Stimulated activated CD8-positive, alpha-beta memory T cell treated with anti-CD3 and anti-CD28 coated beads, Interleukin-2, amount 100 ng/mL, for 48 hours (primary cell): Measurements from ENCODE around the gene OR51E2.
"Not testable (repeated sequence)": the region's sequence is repeated elsewhere in the genome, so short reads cannot be mapped to it uniquely, and the experiment has no call there.

Experiments
- DNase-seq, 2 donors: peaks; one replicate each; pipeline ENCODE4 v3.0.0-alpha.2; 2020; ENCODE audit warnings: low read depth in 2 of 2

The OR51E2 gene, protein sequence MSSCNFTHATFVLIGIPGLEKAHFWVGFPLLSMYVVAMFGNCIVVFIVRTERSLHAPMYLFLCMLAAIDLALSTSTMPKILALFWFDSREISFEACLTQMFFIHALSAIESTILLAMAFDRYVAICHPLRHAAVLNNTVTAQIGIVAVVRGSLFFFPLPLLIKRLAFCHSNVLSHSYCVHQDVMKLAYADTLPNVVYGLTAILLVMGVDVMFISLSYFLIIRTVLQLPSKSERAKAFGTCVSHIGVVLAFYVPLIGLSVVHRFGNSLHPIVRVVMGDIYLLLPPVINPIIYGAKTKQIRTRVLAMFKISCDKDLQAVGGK

DNA sequence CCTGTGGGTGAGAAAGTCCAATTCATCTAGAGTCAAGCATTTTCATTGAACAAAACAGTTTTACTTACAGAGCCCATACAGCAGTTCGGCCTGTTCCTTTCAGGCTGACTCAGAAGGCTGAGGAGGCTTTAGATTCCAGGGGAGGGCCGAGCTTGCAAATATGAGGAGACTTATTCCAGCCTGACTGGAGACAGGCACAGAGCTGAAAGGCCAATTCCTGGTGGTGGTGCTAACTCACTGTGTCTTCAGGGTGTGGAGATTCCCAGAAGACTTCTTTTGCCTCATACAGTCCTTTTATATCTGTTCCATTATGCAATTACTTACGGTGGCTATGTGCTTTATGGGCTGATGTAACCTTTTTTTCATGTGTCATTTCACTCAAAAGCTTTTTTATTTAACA, at the start of gene OR51E2:
TSS of gene OR51E2 (minus strand) at position 269 of the 400 bp plus-strand sequence. CDS start 15,142 bp downstream, outside the sequence.
- no peak for DNase-seq

DNA sequence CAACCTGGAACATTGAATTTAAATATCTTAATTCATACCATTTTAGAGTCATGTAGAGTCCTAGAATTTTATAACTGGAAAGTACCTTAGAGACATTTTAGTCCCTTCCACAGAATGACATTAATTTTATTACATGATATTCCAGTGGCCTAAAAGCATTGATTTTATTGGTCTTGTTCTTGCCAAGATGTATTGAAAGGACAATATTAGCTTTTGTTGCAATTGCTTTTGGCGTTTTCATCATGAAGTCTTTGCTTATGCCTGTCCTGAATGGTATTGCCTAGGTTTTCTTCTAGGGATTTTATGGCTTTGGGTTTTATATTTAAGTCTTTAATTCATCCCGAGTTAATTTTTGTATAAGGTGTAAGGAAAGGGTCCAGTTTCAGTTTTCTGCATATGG, 43.1 kb upstream of the OR51E2 start:
- no peak for DNase-seq

DNA sequence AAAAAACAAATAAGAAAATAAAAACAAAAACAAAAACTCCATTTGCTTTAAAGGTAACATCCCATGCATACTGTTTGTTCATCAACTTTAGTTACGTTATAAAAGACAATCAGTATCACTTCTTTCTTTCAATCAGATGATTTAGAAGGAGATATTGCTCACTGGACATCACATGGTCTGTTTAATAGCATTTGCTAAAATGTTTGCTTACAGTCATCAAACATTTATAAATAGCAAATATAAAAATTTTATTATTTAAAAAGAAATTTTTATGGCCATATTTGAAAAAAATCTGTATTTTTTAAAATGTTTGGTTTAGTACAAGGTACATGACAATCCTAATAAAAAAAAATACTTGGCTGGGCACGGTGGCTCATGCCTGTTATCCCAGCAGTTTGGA, 29.5 kb upstream of the OR51E2 start:
- DNase-seq, result no peak

DNA sequence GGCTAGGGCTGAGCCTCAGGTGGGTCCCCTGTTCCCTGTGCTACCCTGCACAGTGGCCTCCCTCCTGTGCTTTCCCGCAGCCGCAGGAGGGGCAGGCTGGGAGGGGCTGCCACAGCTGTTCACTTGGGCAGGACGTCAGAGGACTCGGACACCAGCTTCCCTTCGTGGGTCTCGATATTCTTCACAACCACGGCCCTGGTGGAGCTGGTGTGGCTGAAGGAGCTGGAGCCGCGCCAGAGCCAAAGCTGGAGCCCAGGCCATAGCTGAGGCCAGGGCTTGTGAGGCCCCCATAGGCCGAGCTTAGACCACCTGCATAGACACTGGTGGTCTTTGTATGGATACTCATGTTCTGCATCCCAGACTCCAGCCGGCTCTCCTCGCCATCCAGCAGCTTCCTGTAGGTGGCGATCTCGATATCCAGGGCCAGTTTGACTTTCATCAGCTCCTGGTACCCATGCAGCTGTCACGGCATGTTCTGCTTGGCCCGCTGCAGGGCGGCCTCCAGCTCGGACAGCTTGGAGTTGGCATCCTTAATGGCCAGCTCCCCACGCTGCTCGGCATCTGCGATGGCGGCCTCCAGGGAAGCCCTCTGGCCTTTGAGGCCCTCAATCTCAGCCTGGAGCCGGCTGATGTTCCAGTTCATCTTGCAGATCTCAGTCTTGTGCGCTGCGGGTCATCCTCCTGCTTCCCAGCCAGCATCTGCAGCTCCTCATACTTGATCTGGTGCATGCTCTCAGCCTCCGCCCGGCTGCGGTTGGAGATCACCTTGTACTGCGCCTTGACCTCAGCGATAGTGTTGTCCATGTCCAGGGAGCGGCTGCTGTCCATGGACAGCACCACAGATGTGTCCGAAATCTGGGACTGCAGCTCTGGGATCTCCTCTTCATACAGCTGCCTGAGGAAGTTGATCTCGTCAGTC, 25.2 kb upstream of the OR51E2 start:
- DNase-seq, result not testable (repeated sequence)

DNA sequence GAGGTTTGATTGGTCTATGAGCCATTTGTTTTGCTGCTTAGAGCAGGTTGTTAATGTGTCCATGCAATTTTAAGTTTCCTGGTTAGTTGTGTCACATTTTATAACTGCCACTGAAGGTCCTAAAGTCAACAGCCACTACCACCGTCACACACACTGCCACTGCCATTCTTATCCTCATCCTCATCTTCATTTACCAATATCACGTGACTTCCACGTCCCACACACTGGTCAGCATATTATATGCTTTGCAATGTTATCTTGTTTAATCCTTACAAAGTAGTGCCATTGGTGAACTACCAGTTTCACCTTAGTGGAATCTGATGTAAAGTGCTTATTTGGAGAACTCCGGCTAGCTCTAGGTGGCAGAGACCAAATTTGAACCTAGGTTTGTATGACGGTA, 16.6 kb upstream of the OR51E2 start:
- no peak for DNase-seq

DNA sequence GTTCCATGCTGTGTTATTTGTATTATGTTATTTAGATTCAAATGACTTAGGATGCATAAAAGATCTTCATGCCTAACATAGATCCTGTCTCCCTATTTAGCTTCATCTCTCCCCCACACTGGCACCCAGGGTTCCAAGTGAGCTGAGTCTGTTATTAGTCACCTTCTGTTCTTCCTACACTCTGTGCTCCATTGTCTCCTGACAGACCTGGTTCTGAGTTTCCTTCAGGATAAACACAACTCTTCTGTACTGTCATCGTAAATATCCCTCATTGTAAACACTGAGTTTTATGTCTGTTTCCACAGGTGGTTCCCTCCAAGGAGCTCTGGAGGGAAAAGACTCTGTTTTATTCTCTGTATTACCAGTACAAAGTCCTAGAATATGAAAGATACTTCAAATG, 15.6 kb upstream of the OR51E2 start:
- no peak for DNase-seq

DNA sequence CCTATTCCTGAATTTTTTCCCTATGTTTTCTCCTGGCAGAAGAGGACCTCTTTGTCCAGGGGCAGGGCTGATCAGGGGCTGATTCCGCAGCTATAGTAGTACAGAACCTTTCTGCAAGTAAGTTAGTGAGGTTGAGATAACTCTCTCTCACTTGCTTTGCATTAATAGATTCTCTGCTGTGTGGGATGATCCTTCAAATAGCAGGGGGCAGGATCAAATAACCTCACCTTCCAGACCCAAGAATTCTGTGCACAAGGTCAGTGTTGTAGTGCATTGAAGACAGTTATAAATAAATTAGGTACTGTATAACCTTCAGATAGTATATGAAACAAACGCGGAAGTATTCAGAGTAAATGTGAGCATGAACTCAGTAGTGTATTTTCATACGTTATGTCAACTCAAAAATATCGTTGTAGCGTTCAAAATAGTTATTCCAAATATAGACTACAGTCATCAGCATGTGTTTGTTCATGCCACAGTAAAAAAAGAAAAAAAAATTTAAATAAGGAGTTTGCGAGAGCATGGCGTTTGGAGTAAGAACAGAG, 7.2 kb upstream of the OR51E2 start:
- no peak for DNase-seq

DNA sequence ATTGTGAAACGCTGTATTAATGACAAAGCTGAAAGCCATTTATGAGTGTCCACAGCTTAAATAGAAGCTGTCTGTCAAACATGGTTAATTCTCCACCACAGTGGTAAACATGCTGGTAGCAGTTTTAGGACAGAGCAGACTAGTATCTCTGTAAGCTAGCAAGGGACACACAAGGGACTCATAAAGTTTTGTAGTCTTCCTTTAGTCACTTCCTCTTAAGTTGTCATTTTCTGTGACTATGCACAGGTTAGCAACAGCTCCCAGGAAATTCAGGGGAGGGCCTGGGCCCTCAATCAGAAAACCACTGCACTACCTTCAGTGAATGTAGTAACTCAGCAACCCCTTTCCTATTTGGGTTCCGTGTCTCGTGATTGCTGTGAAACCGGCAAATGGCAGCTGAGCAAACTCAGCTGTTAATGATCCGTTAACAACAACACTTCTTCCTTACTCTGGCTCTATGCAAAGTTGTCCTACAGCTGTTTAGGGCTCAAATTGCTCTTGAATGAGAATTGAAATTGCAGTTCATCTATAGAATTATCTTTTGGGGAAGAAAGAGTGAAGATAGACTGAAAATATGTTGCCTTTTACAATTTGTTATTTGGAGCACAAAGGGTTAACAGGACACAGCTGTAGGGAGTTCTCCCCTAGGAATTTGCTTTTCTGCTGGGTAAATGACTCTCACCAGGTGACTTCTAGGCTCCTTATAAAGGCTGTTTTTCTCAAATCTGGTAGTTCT, 6.6 kb upstream of the OR51E2 start, which contains the start of gene MMP26:
TSS of gene MMP26 (plus strand) at position 731 of the 736 bp plus-strand sequence.
- no peak for DNase-seq

DNA sequence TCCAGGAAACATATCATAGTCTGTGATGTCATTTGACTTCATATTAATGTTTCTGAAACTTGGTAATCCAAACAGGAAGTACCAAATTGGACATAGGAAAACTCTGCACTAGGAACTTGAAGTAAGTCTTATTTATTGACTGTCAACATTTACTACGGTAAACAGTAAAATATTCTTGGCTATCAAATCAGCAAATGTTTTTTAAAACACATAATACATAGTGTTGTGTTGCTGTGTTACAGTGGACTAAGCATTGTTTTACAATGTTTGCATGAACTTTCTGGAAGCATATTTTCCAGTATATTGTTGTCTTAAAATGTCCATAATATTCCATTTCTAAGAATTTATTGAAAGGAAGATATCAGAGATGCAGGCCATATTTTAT, 2.8 kb upstream of the OR51E2 start:
- DNase-seq, result no peak

DNA sequence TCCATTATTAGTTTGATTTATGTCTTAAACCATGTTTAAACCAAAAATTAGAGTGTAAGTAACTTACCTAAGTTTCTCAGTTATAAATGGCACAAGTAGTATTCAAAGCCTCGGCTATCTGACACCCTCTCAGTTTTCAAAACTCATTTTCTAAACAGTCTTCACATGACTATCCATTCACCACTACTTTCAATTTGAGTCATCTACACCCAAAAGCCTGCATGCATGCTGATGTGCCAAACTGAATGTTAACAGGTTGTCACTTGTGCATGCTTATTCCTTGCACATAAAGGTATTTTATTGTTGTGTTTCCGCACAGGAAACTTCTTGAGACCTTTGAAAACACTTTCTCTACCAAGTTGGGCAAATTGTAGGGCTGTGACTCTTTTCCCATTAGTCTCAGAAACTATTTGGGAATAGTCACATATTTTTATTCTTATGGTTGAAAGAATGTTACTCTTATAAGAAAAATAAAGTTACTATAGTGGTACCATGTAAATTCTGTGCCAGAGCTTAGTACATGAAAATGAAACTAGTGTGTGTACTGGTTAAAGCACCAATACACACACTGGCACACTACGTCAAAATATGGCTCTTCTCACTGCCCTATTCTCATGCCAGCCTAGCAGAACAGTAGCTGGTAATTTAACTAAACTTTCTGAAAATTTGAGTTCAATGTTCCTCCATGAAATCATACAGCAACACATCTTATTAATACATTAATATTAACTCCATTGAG, 2.2 kb upstream of the OR51E2 start:
- no peak for DNase-seq

DNA sequence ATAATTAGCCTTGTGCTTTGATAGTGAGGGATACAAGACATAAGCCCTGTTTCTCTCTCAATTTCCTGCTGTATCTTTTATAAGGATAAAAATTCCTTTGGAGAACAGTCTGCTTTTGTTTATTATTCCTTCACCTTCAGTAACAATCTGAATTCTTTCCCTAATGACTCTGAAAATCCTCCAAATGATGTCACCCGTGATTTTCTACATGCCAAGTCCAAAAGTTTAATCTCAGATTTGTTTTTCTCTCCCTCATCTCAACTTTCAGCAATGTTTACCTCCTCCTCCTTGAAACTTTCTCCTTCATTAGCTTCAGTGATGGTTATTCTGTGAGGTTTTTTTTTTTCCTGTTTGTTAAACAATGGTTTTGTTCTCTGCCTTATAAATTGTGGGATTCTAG, 2.2 kb downstream of the OR51E2 start:
- DNase-seq, result no peak

DNA sequence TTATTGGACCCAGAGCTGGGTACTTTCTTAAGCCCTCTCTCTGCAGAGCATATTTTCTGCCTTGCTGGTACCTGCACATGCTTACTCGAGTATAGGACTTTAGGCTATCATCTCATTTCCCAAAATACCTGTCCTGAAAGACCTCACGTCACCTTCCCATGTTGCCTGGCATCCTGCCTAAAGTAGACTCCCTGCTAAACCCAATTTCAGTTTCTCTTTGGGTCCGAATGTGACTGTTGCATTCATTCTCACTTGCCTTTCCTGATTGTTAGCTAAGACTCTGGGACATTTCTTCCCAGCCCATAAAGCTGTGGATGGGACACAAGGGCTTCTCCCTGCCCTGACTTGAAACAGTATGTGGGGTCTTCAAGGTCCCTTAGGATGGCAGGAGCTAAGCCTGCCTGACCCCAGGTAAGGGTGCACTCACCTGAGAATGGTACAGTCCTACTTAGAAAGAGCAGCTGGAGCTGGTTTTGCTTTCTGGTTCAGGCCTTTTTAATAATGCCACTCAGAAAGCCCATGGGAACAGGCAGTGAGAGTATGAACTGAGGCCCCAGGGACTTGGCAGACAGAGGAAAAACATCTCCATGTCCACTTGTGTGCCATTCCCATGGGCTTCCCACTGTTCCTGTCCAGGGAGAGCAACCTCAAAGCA, 12.9 kb downstream of the OR51E2 start:
- no peak for DNase-seq

DNA sequence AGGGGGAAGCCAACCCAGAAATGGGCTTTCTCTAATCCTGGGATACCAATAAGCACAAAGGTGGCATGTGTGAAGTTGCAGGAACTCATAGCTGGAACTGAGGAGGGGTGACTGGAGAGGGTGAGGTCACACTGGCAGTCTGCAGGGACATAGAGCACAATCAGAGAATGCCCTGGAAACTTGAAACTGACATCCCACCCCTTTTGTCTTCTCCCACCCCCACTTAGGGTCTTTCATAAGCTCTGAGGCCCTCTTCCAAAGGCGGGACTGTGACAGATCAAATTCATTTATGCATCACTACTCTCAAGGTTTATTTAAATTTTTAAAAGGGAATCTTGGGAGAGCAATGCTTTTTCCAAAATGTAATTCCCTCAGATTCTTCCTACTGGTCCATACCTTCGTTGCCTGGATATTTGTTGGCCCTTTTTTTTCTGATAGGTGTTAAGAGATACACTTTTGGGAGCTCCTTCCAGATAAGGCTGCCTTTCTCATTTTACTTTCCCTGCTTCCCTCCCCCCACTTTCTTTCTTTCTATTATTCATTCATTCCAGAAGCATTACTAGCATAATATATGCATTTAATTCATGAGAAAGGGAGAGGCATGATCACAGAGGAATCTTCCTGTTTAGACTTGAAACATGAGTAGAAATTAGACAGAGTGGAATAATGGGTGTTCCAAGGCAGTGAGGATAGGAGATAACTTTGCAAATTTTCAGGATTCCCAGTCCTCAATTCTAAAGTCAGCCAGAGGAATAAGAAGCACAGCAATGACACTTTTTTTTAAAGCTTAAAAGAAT, 14.8 kb downstream of the OR51E2 start:
- DNase-seq, result no peak

DNA sequence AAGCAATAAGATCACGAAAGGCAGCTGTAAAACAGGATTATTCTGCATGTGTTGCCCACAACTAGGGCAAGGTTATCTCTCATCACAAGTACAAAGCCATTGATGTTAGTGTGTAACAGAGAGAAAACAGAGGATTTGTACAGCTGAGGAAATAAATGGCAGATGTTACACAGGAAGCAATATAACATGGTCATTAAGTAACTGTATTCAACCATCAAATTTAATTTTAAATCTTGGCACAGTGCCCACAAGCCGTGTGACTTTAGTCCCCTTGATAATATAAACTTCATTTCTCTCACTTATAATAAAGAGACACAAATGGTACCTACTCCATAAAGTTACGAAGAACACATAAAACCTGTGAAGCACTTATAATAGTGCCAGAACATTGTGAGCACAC, 17.3 kb downstream of the OR51E2 start:
- no peak for DNase-seq

DNA sequence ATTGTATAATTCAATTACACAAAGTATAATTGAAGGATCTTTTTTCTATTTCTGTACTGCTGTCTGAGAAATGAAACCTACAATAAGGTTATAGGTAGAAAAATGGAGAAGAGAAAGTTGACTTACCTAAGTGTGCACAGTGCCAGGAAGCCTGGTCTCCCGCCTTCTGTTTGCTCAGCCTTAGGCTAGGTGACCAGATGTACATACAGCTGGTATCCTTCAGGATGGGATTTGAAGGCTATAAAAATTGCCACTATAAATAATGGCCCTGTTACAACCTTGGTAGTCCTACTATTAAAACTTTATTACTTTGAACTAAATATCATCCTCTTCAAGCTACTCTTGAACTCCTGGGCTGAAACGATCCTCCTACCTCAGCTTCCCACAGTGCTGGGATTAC, 19.7 kb downstream of the OR51E2 start:
- no peak for DNase-seq

DNA sequence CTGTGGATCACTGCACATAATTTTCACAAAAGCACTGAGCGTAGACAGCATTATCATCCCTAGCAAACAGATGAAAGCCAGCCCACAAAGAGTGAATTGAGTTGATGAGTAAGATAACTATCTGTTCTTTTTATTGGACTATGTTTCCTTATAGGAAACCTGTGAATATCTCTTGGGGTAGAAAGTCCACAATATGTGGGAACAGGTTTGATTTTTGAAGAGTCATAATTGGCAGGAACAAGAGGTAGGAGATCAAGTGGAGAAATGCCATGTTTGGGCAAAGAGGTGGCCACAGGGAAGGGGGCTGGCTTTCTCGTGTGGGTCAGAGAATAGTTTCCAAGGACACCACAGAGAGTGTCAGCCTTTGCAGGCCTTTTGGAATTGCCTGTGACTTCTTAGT, 23.9 kb downstream of the OR51E2 start:
- no peak for DNase-seq

DNA sequence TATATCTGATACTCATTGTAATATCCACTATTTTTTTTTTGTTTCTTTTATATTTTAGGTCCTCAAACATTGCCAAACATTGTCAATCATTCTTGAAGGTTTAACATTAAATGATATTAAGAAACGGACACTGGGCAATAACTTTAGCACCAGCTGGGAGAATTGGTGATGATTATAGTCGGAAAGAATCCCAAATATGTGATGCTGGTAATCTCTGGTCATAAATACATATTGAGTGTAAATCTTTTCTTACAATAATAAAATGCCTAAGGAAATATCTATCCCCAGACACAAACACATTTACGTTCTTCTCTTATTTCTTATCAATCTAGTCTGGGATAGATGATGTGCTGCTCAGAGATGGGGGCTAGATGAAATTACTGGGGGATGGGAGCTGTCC, 25.2 kb downstream of the OR51E2 start:
- DNase-seq, result no peak

DNA sequence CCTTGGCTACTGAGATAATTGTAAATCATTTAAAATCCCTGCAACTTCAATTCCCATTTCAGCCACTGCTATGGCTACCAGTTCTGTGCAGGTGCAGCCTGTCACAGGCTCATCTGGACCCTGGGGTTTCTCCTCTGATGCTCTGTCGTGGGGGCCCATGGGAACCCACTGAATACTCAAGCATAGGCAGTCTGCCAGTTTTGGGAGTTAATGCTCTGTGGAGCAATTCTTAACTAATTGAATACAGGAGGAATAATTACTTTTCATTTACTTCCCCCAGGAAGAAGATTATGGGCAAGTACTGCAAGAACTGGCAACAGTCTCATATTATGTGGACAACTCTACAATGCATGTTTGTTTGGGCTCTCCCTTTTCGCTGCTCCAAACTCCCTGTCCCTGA, 25.9 kb downstream of the OR51E2 start:
- DNase-seq, result no peak

DNA sequence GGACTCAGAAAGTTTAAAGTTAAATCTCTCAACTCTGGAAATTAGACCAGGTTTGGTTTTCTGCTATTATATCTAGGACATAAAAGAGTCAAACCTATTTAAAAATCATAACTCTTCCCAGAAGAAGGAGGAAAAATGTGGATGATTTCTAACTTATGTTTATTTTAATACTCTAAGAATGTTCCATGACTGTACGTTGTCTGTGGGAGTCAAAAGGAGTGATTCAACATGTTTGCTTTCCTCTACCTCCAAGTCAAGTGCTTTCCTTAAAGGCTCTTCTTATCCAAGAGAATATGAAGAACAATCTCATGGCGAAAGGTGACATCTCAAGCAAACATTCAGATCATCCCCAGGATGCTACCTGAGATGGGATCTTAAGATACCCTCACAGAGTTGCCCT, 32.2 kb downstream of the OR51E2 start:
- DNase-seq, result no peak

DNA sequence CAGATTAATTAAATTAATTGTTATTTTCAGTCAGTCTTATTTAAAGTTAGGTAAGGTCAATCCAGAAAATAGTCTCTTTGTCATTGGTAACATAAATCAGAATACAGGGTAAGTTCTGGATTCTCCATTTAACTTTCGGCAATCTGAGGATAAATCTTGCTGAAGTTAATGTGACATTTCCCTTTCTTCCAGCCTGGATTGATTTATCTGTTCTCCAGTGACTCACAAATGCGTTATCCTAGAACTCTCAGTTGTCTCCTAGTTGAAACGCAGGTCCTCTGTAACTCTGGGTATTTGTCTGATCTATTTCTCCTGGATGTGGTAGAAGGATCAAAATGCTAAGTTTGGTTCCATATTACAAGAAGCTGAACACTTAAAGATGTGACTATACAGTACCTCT, 32.9 kb downstream of the OR51E2 start:
- no peak for DNase-seq
